ENCODE measurements around the gene ZNF664. TPM values are rescaled to one million over a fixed set of nuclear protein-coding genes. Genes with fewer than 3 reads are reported as not detected.

The ZNF664 gene
- 31.6 and 33.6 TPM in 2 replicates for total RNA-seq

DNA sequence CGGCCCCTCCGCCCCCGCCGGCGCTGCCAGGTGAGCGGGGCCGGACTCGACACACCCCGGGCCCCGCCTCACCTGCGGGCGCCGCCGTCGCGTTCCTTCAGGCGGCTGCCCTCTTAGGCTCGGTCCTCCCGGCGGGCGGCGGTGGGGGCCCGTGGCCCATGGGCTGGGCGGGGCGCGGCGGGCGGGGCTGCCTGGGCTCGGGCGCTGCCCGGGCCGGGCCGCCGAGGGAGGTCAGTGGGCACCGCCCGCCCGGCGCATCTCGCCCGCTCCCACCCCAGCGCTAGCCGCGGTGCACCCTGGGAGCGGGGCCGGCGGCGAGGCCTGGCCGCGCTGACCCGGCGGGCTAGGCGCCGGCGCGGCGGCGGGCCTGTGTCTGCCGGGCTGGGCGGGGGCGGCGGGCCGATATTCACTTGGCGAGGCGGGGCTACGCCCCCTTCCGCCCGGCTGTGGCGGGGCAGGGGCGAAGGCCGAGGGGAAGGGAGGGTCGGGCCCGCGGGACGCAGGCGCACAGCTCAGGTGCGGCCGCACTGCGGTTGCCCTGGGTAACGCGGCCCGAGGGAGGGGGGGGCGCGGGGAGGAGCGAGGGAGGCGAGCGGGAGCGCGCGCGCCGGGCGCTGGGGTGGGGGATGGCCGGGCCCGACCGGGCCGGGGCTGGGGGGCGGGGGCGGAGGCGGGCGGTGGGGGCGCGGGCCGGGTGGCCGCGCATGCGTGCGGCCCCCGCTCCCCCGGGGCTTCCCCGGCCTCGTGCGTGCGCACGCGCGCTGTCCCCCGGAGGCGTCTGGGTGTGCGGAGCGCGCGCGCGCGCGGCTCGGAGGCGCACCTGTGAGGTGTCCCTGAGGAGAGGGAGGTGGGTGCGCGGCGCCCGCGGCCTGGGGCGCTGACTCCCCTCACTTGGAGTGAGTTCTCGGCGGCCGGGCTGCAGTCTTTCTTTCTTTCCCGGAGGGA, at the start of gene ZNF664, which contains the start of gene CCDC92:
ZNF664 (plus strand) TSS at position 759 of the 945 bp plus-strand sequence. CDS start 38,930 bp downstream, outside the sequence.
CCDC92 (minus strand) TSS at position 375 of the 945 bp plus-strand sequence. CDS start 28,526 bp downstream, outside the sequence.

Other genes starting within 250 kb of the ZNF664 start
- 0.07 TPM in 1 of 2 replicates, not detected in the other for gene DNAH10, start 210.9 kb upstream of the ZNF664 start, total RNA-seq
- 6.9 and 9.3 TPM in 2 replicates for gene CCDC92, start 384 bp upstream of the ZNF664 start, total RNA-seq